Glutamatergic neuron (in vitro differentiated cells): ENCODE measurements around the gene PLCXD1. TPM values are rescaled to one million over a fixed set of nuclear protein-coding genes. Genes with fewer than 3 reads are reported as not detected.
"Not testable (repeated sequence)": the region's sequence is repeated elsewhere in the genome, so short reads cannot be mapped to it uniquely, and the experiment has no call there.

Experiments
- DNase-seq: peaks from one replicate; pipeline ENCODE4 v3.0.0; 2022
- H3K27ac Mint-ChIP-seq: one replicate; pipeline ENCODE4 v1.8.0; 2020; ENCODE audit warnings: mild to moderate bottlenecking, mixed read lengths, inconsistent platforms; ENCODE audit not compliant: unreplicated experiment
- H3K27me3 Mint-ChIP-seq: one replicate; pipeline ENCODE4 v1.8.0; 2020; ENCODE audit warnings: mild to moderate bottlenecking, moderate library complexity, mixed read lengths, inconsistent platforms; ENCODE audit not compliant: unreplicated experiment
- H3K36me3 Mint-ChIP-seq: one replicate; pipeline ENCODE4 v1.8.0; 2020; ENCODE audit warnings: mild to moderate bottlenecking, mixed read lengths, inconsistent platforms; ENCODE audit not compliant: unreplicated experiment
- H3K4me1 Mint-ChIP-seq: one replicate; pipeline ENCODE4 v1.8.0; 2020; ENCODE audit warnings: mild to moderate bottlenecking, low read depth, mixed read lengths, inconsistent platforms; ENCODE audit not compliant: unreplicated experiment
- H3K4me3 Mint-ChIP-seq: one replicate; pipeline ENCODE4 v1.8.0; 2020; ENCODE audit warnings: mild to moderate bottlenecking, mixed read lengths, inconsistent platforms; ENCODE audit not compliant: unreplicated experiment
- H3K9me3 Mint-ChIP-seq: one replicate; pipeline ENCODE4 v1.8.0; 2020; ENCODE audit warnings: mild to moderate bottlenecking, moderate library complexity, mixed read lengths, inconsistent platforms; ENCODE audit not compliant: unreplicated experiment
- CTCF ChIP-seq: fragments of 200-600 bp; sonication (generic); IDR thresholded peaks from one replicate; pipeline ENCODE4 v1.5.0; 2021; ENCODE audit not compliant: partially characterized antibody, unreplicated experiment
- total RNA-seq: library from RNA; stranded (reverse); fragmentation: NEBNext Ultra II Directional; extraction: Animal tissue kit (Norgen Biotek cat#: 25700); gene quantifications from one replicate; pipeline ENCODE4 v1.2.1, GENCODE V29; 2021; ENCODE audit not compliant: unreplicated experiment

The PLCXD1 gene
- total RNA-seq, 1 donor from 2014 or later: 36.4 TPM

DNA sequence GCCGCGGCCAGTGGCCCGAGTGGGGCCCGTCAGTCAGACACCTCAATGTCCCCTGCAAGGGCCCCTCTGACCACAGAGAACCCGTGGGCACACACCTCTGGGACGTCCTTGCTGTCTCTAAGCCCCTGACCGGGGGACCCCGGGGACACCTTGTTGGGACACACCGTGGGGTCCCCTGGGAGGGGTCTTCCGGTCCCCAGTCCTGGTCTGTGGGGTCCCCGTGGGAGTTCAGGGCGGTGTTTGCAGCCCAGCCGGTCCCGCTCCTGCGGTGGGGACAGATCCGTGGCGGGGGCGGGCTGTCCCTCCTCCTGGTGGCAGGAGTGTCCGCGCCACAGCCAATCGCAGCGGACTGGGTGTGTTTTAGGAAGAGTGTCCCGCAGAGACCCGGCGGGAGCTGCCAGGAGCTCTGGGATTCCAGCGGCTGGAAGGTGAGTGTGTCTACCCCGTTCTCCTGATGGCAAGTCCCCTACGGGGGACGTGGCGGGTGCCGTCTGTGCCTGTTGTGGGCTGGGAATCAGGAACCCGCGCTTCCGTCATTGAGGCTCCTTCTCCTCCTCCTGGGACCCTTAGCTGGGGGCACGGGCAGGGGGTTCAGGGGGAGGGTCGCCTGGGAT lies 5.1 kb upstream of the PLCXD1 start:
- Mint-ChIP-seq H3K27ac (no peak overlapping the region), H3K4me1 (no peaks in the 10 kb centered on the region), H3K9me3 (peaks cover 7% of the 10 kb centered on the region), H3K36me3 (no peaks in the 10 kb centered on the region), H3K27me3 (peaks cover 7% of the 10 kb centered on the region), H3K4me3 (peak overlapping the region; percentile 63)
- TF ChIP-seq CTCF: no peak
- DNase-seq: peak; percentile 59

DNA sequence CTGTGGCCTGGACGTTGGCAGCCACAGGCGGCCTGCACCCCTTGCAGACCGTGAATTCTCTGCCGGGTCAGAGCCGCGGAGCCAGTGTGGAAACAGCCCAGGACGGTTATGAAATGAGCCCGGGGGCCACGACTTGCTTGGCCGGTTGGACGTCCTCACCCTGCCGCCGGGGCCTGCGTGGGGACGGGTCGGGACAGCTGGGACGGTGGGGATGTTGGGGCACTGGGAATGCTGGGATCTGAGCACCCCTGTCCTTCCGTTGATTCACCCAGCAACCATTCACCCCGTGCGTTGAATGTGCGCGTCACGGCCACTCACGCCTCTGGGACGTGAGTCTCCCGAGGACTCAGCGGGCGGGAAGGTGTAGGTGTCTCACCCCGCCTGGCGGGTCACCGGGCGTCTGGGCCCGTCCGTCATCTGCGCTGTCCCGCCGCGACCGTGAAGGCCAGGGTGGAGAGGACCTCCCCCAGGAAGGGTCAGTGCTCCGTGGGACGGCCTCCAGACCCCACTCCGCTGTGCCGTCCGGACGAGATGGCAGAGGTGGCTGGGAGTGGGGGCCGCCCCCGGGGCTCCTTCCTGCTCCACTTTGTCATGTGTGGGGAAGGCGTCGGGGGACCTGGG lies 4.5 kb upstream of the PLCXD1 start:
- Mint-ChIP-seq H3K36me3 (no peaks in the 10 kb centered on the region), H3K9me3 (peaks cover 7% of the 10 kb centered on the region), H3K4me1 (no peaks in the 10 kb centered on the region), H3K27me3 (peaks cover 7% of the 10 kb centered on the region), H3K4me3 (peak overlapping the region; percentile 63), H3K27ac (no peak overlapping the region)
- no peak for TF ChIP-seq CTCF
- DNase-seq: no peak

DNA sequence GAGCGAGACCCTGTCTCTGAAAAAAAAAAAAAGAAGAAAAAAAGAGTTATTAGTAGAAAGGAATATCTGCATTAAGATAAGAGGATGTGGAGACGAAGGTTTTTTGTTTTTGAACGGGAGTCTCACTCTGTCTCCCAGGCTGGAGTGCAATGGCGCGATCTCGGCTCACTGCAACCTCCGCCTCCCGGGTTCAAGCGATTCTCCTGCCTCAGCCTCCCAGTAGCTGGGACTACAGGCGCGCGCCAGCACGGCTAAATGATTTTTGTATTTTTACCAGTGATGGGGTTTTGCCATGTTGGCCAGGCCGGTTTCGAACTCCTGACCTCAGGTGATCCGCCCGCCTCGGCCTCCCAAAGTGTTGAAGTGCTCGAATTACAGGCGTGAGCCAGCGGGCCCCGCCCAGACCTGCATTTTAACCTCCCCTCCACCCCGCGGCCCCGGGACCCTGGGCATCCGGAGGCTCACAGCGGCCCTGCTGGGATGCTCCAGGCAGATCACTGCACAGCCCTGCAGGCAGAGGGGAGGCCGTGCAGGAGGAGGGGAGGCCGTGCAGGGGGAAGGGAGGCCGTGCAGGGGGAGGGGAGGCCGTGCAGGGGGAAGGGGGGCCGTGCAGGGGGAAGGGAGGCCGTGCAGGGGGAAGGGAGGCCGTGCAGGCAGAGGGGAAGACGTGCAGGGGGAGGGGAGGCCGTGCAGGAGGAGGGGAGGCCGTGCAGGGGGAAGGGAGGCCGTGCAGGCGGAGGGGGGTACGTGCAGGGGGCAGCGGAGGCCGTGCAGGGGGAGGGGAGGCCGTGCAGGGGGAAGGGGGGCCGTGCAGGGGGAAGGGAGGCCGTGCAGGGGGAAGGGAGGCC lies 1.2 kb upstream of the PLCXD1 start:
- not testable (repeated sequence) for H3K4me1 Mint-ChIP-seq, H3K36me3 Mint-ChIP-seq, H3K27ac Mint-ChIP-seq, H3K27me3 Mint-ChIP-seq, DNase-seq
- H3K9me3 Mint-ChIP-seq: peaks cover 12% of the 10 kb centered on the region
- H3K4me3 Mint-ChIP-seq: peak overlapping the region; percentile 49

GRCh38 chrX:280722-281121 lies 459 bp upstream of the PLCXD1 start:
- not testable (repeated sequence) for H3K27me3 Mint-ChIP-seq, H3K4me1 Mint-ChIP-seq, H3K4me3 Mint-ChIP-seq, DNase-seq, H3K36me3 Mint-ChIP-seq, H3K27ac Mint-ChIP-seq
- H3K9me3 Mint-ChIP-seq: peaks cover 12% of the 10 kb centered on the region

- not testable (repeated sequence) for H3K27ac Mint-ChIP-seq, H3K27me3 Mint-ChIP-seq, DNase-seq, H3K4me1 Mint-ChIP-seq, H3K36me3 Mint-ChIP-seq
- peak overlapping the region; percentile 83 for H3K4me3 Mint-ChIP-seq
- peaks cover 12% of the 10 kb centered on the region for H3K9me3 Mint-ChIP-seq
Observed at GRCh38 chrX:282000-282681, 960 bp downstream of the PLCXD1 start.

DNA sequence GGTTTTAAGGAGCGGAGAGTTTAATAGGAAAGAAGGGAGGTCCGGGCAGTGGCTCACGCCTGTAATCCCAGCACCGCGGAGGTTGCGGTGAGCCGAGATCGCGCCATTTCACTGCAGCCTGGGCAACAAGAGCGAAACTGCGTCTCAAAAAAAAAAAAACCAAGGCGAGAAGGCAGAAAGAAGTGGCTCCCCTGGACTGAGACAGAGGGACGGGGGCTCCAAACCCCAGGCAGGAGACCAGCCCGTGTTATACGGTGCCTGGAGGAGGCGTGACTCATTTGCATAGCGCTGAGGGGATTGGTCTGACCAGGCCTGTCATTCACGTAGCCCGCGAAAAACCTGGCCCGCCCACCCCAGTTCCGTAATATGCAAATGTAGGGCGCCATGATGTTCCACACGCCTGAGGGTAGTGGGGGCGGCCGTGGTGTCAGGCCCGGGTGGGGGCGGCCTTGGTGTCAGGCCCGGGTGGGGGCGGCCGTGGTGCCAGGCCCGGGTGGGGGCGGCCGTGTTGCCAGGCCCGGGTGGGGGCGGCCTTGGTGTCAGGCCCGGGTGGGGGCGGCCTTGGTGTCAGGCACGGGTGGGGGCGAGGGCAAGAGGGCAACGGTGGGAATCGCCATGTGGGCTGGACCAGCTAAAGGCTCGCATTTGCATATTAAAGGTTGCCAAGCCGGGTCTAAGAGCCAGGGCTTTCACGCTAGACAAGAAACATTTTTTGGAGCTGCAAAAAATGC lies 2.1 kb downstream of the PLCXD1 start:
- H3K4me1 Mint-ChIP-seq: no peaks in the 10 kb centered on the region
- peaks cover 12% of the 10 kb centered on the region for H3K9me3 Mint-ChIP-seq
- peaks cover 5% of the 10 kb centered on the region for H3K27me3 Mint-ChIP-seq
- no peak for TF ChIP-seq CTCF
- no peaks in the 10 kb centered on the region for H3K36me3 Mint-ChIP-seq
- H3K4me3 Mint-ChIP-seq: peak overlapping the region; percentile 96
- peak overlapping the region; percentile 68 for H3K27ac Mint-ChIP-seq
- peak; percentile 89 for DNase-seq
